Common myeloid progenitor, CD34-positive (primary cell): ENCODE measurements around the gene GNGT1.

Experiments
- CTCF ChIA-PET: fragments of 350-600 bp; sonication (Branson Sonifier 250); formaldehyde crosslinking; loops from one replicate; lab custom pipeline; 2021; ENCODE audit warnings: antibody characterized with exemption; lab: Charles Lee
- POLR2A ChIA-PET: fragments of 350-600 bp; sonication (Branson Sonifier 250); formaldehyde crosslinking; loops from one replicate; lab custom pipeline; 2021; ENCODE audit warnings: antibody characterized with exemption; lab: Charles Lee
- DNase-seq, 3 donors: peaks; one replicate each; pipeline versions ENCODE4 v3.0.0 to v3.0.0-alpha.2; 2013
- H3K27ac ChIP-seq, 2 experiments: 1 replicate in 1 of 2; 2 replicates in 1 of 2; pipeline ENCODE4 v1.7.0; 2013; ENCODE audit warnings: inconsistent platforms in 2 of 2, low read length in 2 of 2, mild to moderate bottlenecking in 2 of 2, low read depth in 1 of 2, moderate library complexity in 1 of 2; ENCODE audit not compliant: severe bottlenecking in 2 of 2, insufficient read depth in 1 of 2, poor library complexity in 1 of 2
- H3K27me3 ChIP-seq, 5 experiments: replicated peaks in 2 of 5; 1 replicate in 3 of 5; 2 replicates in 2 of 5; pipeline versions ENCODE4 v1.6.1 to v1.7.0; 2013; ENCODE audit warnings: low read length in 4 of 5, mild to moderate bottlenecking in 2 of 5, moderate library complexity in 2 of 5, inconsistent platforms in 1 of 5; ENCODE audit not compliant: insufficient read depth in 5 of 5, control insufficient read depth in 4 of 5
- H3K36me3 ChIP-seq, 4 experiments: 1 replicate in 2 of 4; 2 replicates in 2 of 4; pipeline versions ENCODE4 v1.6.1 to v1.7.0; 2013; ENCODE audit warnings: low read length in 3 of 4, control low read depth in 1 of 4, mild to moderate bottlenecking in 1 of 4; ENCODE audit not compliant: control insufficient read depth in 4 of 4, insufficient read depth in 4 of 4
- H3K4me1 ChIP-seq, 4 experiments: 1 replicate in 3 of 4; 2 replicates in 1 of 4; pipeline versions ENCODE4 v1.6.1 to v1.7.1; 2013; ENCODE audit warnings: low read length in 3 of 4, mild to moderate bottlenecking in 3 of 4, control low read depth in 1 of 4, inconsistent platforms in 1 of 4, moderate library complexity in 1 of 4; ENCODE audit not compliant: control insufficient read depth in 4 of 4, insufficient read depth in 4 of 4; ENCODE audit errors: control extremely low read depth in 1 of 4
- H3K4me3 ChIP-seq, 7 experiments: 1 replicate in 4 of 7; 2 replicates in 3 of 7; pipeline versions ENCODE4 v1.5.1 to v1.7.0; 2013; ENCODE audit warnings: mild to moderate bottlenecking in 7 of 7, low read length in 6 of 7, moderate library complexity in 6 of 7, inconsistent platforms in 2 of 7, low read depth in 2 of 7, control low read depth in 1 of 7; ENCODE audit not compliant: insufficient read depth in 4 of 7, control insufficient read depth in 1 of 7; ENCODE audit errors: extremely low read depth in 1 of 7
- H3K9me3 ChIP-seq, 5 experiments: 1 replicate in 4 of 5; 2 replicates in 1 of 5; pipeline versions ENCODE4 v1.6.1 to v1.7.1; 2013; ENCODE audit warnings: low read length in 4 of 5, mild to moderate bottlenecking in 2 of 5, inconsistent platforms in 1 of 5, low read depth in 1 of 5, moderate library complexity in 1 of 5; ENCODE audit not compliant: control insufficient read depth in 4 of 5, insufficient read depth in 2 of 5; ENCODE audit errors: control extremely low read depth in 1 of 5
- WGBS: methylation state at CpG from one replicate; pipeline ENCODE4 v1.1.5; 2013; ENCODE audit not compliant: insufficient coverage; 5-methylcytosine and 5-hydroxymethylcytosine counted together

GNGT1 gene

GRCh38 chr7:93945756-93946535 lies 39.6 kb downstream of the GNGT1 start:
- ChIA-PET POLR2A (no interaction called here), CTCF (no interaction called here)
- Histone ChIP-seq H3K4me1 (peaks cover 32 to 57% (median 38%) of the 10 kb centered on the region in 4 experiments), H3K27me3 (no peaks in the 10 kb centered on the region), H3K4me3 (peak overlapping the region in 1 of 7 experiments; percentile 31), H3K9me3 (no peaks in the 10 kb centered on the region), H3K27ac (peak overlapping the region; percentile 46 to 74), H3K36me3 (no peaks in the 10 kb centered on the region)
- peak in 1 of 3 donors; percentile 63 for DNase-seq
- 13% methylated on average over 4 of the region's 5 CpGs for WGBS

- peaks cover 32 to 47% (median 37%) of the 10 kb centered on the region in 4 experiments for H3K4me1 ChIP-seq
- no peaks in the 10 kb centered on the region for H3K27me3 ChIP-seq
- H3K36me3 ChIP-seq: no peaks in the 10 kb centered on the region
- no peak overlapping the region for H3K4me3 ChIP-seq
- no peak for DNase-seq
- ChIA-PET CTCF (interaction anchor here (1.3 kb wide), 1 partner anchor 12 kb away, joined by 3 read pairs; no protein-coding TSS in a partner anchor), POLR2A (no interaction called here)
- WGBS: 100% methylated on average over 1 of the region's 1 CpG
- no peak overlapping the region for H3K27ac ChIP-seq
- no peaks in the 10 kb centered on the region for H3K9me3 ChIP-seq
These were observed 41.7 kb downstream of the GNGT1 start for GRCh38 chr7:93948106-93948505.

GRCh38 chr7:93948873-93949272 lies 42.5 kb downstream of the GNGT1 start:
- no CpG with 5 or more reads among the region's 2 CpGs for WGBS
- H3K27me3 ChIP-seq: no peaks in the 10 kb centered on the region
- no peaks in the 10 kb centered on the region for H3K9me3 ChIP-seq
- H3K4me1 ChIP-seq: peaks cover 28 to 39% (median 32%) of the 10 kb centered on the region in 4 experiments
- ChIA-PET POLR2A (no interaction called here), CTCF (interaction anchor here (1.5 kb wide), 1 partner anchor 46 kb away, joined by 3 read pairs; no protein-coding TSS in a partner anchor)
- no peak overlapping the region for H3K4me3 ChIP-seq
- no peaks in the 10 kb centered on the region for H3K36me3 ChIP-seq
- no peak overlapping the region for H3K27ac ChIP-seq
- no peak for DNase-seq

- 88% methylated on average over 1 of the region's 1 CpG for WGBS
- no peak overlapping the region for H3K4me3 ChIP-seq
- peaks cover 23 to 34% (median 28%) of the 10 kb centered on the region in 4 experiments for H3K4me1 ChIP-seq
- H3K27me3 ChIP-seq: no peaks in the 10 kb centered on the region
- H3K27ac ChIP-seq: no peak overlapping the region
- no peaks in the 10 kb centered on the region for H3K9me3 ChIP-seq
- no peaks in the 10 kb centered on the region for H3K36me3 ChIP-seq
- POLR2A ChIA-PET: no interaction called here
- no peak for DNase-seq
- CTCF ChIA-PET: interaction anchor here (1.5 kb wide), 1 partner anchor 46 kb away, joined by 3 read pairs; no protein-coding TSS in a partner anchor
These were observed 43.1 kb downstream of the GNGT1 start for GRCh38 chr7:93949423-93949822.

- WGBS: 100% methylated on average over 2 of the region's 2 CpGs
These were observed 48.9 kb downstream of the GNGT1 start for GRCh38 chr7:93955304-93955703.

GRCh38 chr7:93957767-93958166 lies 51.4 kb downstream of the GNGT1 start:
- no peaks in the 10 kb centered on the region for H3K9me3 ChIP-seq
- ChIA-PET CTCF (interaction anchor here (2.0 kb wide), 1 partner anchor 55 kb away, joined by 4 read pairs; no protein-coding TSS in a partner anchor), POLR2A (no interaction called here)
- H3K27me3 ChIP-seq: no peaks in the 10 kb centered on the region
- peaks cover 1 to 17% (median 9%) of the 10 kb centered on the region in 4 experiments for H3K4me1 ChIP-seq
- H3K4me3 ChIP-seq: no peak overlapping the region
- no peak overlapping the region for H3K27ac ChIP-seq
- no CpG with 5 or more reads among the region's 1 CpG for WGBS
- no peaks in the 10 kb centered on the region for H3K36me3 ChIP-seq
- no peak for DNase-seq

More at GRCh38 chr7:93955304-93955703, 48.9 kb downstream of the GNGT1 start:
- no peaks in the 10 kb centered on the region for H3K36me3 ChIP-seq
- no peaks in the 10 kb centered on the region for H3K27me3 ChIP-seq
- CTCF ChIA-PET: no interaction called here
- DNase-seq: no peak
- H3K4me3 ChIP-seq: no peak overlapping the region
- H3K9me3 ChIP-seq: no peaks in the 10 kb centered on the region
- H3K4me1 ChIP-seq: peaks cover 1 to 17% (median 9%) of the 10 kb centered on the region in 4 experiments
- no peak overlapping the region for H3K27ac ChIP-seq
- POLR2A ChIA-PET: no interaction called here

- H3K4me1 ChIP-seq: peaks cover 1 to 17% (median 9%) of the 10 kb centered on the region in 4 experiments
- ChIA-PET CTCF (interaction anchor here (2.0 kb wide), 1 partner anchor 55 kb away, joined by 4 read pairs; no protein-coding TSS in a partner anchor), POLR2A (no interaction called here)
- no peaks in the 10 kb centered on the region for H3K9me3 ChIP-seq
- H3K27me3 ChIP-seq: no peaks in the 10 kb centered on the region
- H3K4me3 ChIP-seq: no peak overlapping the region
- no peak for DNase-seq
- H3K36me3 ChIP-seq: no peaks in the 10 kb centered on the region
- 100% methylated on average over 2 of the region's 3 CpGs for WGBS
- no peak overlapping the region for H3K27ac ChIP-seq
These were observed 51.8 kb downstream of the GNGT1 start for GRCh38 chr7:93958216-93958615.
